ENCODE measurements around the gene THBS1.

THBS1 gene

DNA sequence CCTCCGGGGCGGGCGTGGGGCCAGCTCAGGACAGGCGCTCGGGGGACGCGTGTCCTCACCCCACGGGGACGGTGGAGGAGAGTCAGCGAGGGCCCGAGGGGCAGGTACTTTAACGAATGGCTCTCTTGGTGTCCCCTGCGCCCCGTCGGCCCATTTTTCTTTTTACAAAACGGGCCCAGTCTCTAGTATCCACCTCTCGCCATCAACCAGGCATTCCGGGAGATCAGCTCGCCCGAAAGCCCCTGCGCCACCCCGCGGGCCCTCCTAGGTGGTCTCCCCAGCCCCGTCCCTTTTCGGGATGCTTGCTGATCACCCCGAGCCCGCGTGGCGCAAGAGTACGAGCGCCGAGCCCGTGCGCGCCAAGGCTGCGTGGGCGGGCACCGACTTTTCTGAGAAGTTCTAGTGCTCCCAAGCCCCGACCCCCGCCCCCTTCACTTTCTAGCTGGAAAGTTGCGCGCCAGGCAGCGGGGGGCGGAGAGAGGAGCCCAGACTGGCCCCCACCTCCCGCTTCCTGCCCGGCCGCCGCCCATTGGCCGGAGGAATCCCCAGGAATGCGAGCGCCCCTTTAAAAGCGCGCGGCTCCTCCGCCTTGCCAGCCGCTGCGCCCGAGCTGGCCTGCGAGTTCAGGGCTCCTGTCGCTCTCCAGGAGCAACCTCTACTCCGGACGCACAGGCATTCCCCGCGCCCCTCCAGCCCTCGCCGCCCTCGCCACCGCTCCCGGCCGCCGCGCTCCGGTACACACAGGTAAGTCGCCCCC, at the start of gene THBS1:
THBS1 (plus strand) TSS at position 595 of the 757 bp plus-strand sequence. CDS start 779 bp downstream, outside the sequence.
- peak; percentile 62 for DNase-seq

DNA sequence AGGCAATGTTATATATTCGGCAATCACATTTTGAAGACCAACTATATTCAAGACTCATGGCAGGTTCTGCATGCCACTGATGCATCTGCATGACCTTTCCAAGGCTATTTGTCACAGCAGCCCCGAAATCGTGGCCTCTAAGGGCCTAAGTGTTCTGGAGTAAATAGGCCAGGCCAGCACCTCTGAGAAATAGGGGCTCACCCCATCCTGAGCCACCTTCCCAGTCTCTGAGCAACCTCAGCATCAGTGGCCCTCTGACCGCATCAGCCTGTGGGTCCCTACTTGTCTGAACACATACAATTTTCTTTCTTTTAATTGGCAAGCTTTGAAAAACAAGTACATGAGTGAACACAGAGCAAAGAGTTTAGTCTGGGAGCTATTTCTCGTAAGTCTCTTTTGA, 45.9 kb upstream of the THBS1 start:
- DNase-seq: no peak

- DNase-seq: no peak
Observed at GRCh38 chr15:39535466-39535865, 45.4 kb upstream of the THBS1 start.

DNA sequence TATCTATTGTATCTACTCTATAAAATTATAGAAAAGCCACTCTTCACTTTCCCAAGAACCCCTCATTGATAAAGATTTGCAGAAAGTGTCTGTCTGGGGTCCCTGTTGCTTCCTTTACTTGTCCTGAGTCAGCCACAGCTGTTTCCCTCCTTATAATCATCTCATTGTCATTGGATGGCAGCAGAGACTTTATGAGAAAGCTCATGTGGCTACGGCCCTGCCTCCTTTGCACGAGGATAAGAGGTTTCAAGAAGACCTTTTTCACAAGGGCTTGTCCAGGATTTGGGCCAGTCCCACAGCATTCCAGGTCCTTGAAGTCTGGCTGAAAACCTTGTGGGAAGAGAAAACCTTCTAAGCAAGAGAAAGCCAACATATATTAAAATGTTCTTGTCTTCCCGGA, 41.9 kb upstream of the THBS1 start:
- DNase-seq: no peak

GRCh38 chr15:39539466-39539865, 41.4 kb upstream of the THBS1 start:
- DNase-seq: no peak

GRCh38 chr15:39539973-39540558, 40.8 kb upstream of the THBS1 start:
- no peak for DNase-seq

DNA sequence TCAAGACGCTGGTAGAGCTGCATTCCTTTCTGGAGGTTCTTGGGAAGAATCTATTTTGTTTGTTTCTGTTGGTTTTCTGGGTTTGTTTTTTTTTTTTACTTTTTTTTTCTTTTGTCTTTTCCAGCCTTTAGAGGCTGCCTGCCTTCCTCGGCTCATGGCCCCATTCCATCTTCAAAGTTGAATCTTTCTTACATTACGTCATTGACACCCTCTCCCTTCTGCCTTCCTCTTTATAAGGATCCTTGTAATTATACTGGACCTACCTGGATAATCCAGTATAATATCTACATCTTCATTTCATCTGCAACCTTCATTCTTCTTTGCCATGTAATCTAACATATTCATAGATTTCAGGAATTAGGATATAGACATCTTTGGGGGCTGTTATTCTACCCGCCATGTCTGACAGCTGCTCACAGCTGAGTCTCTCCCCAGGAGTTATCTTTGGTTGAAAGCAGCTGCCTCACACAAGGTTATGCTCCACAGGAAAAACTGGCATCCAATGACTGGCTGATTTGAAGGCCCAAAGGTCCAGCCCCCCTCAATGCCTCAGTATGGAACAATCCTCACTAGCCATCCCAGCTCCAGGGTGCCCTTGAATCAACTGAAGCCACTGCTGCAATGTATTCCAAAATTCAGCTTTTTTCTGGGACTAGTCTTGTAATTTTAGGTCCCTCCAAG, 38.4 kb upstream of the THBS1 start:
- DNase-seq: no peak

DNA sequence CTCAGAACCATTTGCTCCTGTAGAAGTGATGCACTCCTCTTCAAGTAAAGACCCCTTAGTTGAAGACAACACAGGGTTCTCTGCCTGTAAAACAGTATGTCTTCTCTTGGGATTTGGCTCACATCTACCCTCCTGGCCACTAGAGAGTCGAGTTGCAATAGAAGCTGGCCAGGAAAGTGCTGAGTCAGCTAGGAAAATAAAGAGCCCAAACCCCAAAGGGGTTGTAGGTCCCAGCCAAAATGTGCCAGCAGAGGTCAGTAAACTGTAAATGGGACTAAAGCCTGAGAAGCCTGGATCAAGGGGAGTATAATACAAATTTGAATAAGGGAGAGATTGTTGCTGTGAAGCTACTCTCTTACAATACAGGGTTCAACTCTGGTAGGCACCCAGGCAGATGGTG, 37.2 kb upstream of the THBS1 start:
- DNase-seq: no peak

GRCh38 chr15:39546842-39547241, 34.0 kb upstream of the THBS1 start:
- no peak for DNase-seq

GRCh38 chr15:39548561-39548960, 32.3 kb upstream of the THBS1 start:
- DNase-seq: no peak

- DNase-seq: no peak
Observed at GRCh38 chr15:39549912-39550311, 31.0 kb upstream of the THBS1 start.

DNA sequence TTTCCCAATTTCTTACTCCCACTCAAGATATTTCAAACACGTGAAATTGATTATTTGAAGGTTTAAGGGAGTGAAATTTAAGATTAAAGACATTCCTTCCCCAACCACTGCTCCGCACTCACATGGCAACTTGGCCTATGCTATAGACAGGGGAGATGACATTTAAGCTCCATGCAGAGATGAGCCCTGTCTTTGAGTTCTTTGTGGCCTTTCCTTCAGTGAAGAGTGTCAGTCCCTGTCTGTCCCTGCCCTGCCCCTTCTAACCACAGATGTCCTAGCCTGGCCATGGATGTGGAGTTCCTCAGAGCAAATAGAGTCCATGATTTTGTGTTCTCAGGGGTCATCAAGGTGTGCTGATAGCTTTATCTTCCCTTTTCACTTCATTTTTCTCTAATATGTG, 29.4 kb upstream of the THBS1 start:
- DNase-seq: no peak

DNA sequence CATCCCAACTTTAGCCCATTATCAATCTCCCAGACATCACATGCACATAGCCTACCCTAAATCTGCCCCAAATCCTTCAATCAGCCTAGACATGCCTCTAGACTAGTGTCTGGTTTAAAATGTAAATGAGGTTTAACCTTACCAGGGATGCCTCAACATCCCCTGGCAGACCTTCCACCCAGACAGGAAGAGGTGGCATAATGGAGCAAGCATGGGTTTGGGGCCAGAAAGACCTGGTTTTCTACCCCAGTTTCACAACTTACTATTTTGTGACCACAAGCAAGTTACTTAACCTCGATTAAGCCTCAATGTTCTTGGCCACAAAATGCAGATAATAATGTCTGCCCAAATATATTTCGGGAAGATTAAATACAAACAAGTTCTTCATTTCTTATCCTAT, 28.3 kb upstream of the THBS1 start:
- DNase-seq: no peak

DNA sequence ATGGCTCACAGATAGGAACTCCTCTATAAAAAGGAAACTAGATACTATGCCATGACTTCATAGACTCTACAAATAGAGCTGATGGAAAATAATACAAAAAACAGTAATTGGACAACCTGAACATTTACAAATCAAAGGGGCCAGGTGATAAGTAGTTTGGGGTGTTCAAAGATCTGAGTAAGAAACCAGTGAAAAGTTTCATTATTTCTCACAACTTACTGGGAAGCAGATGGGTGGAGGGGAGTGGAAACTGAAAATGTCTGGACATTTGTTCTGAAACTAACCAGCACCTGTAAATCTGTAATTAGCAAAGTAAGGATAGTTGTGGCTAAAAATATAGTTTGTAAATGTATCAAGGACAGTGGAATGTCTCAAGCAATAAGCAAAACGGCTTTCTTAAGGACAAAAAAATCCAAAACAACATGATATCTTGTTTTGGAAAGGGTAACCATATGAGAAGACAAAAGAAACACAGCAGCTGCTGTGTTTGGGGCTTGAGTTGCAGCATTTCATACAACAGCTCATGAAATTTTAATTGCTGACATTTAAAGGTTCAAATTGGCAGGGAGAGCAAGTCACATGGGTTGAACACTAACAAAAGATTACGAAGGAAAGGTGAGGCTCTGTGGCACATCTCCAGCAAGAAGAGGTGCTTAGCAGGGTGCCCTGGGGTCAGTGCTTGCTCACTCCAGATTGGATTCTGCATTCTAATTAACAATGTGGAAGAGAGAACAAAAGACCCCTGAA, 26.8 kb upstream of the THBS1 start:
- no peak for DNase-seq

- no peak for DNase-seq
Observed at GRCh38 chr15:39554746-39555387, 26.0 kb upstream of the THBS1 start.

DNA sequence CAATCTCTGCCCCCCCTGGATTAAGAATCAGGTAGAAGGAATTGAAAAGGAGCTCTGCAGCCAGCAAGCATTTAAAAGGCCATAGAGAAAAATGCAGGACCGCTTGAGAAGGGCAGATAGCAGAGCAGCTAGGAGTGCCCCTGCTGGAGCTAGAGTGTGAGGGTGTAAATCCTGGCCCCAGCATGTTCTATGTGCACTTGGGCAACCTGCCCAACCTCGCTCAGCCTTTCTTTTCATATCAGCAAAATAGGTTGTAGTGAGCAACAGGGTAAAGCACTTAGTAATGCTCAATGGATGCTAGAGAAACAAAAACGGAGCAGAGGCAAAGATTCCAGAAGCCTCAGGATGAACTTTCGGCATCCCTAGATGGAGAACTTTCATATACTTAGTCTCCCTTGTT, 25.0 kb upstream of the THBS1 start:
- DNase-seq: no peak

DNA sequence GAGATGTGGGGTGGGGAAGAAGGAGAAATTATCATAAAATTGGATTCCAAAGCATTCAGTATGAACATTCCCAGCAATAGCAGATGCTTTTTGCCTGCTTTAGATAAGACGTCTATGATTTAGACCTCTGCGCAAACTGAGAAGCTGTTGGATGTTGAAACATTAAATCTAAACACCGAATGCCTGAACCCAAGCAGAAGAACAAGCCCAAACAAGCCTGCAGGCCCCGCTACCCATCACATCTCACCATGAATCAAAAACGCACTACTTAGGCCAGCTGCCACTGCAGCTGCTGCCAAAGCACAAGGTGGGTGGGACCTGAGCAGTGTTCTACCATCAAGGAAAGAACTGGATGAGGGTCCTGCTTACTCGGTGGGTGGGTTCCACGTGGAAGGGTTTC, 24.4 kb upstream of the THBS1 start:
- DNase-seq: no peak

- no peak for DNase-seq
Observed at GRCh38 chr15:39558421-39558820, 22.5 kb upstream of the THBS1 start.

DNA sequence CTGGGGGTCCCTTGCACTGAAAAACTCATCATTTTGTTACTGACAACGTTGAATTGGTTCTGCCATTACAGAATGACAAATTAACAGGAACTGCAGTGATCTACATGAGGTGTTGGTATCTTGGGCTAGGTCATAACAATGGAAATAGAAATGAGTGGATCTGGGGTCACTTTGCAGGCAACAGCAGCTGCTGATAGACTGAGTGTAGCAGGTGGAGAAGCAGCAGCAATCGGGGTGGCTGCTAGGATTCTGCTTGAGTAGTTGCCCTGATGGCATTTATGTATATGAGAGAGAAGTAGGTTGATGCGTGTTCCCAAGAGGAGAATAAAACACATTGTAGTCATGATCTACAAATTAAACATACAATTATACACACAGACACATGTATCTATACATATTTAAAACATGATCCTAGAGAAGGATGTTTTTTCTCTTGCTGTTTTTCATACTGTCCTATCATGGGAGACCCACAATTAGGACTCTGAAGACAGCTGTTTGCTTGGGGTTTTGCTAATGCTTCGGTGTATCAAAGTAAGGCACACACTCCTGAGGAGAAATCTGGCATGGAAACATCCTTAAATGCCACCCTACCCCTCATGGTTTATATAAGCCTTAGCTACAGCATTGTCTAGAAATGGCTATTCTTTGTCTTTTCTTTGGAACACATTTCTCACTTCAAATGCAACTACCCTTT, 15.8 kb upstream of the THBS1 start:
- no peak for DNase-seq

DNA sequence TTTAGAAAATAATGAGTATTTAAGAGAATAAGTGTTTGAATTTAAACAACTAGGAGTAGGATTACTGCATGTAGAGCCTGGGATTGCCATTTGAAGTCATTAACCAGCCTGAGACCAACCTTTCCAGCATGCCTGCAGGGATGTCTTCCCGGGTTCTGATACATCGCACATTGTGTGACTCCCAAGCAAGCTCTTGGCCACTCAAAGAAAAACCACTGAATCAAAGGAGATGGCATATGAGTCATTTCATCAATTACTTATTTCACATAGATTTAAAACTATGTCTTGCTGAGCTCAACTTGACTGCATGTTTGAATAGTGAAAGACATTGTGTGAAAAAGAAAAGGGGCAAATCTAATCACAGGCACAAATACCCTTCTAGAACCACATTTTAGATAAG, 15.0 kb upstream of the THBS1 start:
- DNase-seq: no peak

DNA sequence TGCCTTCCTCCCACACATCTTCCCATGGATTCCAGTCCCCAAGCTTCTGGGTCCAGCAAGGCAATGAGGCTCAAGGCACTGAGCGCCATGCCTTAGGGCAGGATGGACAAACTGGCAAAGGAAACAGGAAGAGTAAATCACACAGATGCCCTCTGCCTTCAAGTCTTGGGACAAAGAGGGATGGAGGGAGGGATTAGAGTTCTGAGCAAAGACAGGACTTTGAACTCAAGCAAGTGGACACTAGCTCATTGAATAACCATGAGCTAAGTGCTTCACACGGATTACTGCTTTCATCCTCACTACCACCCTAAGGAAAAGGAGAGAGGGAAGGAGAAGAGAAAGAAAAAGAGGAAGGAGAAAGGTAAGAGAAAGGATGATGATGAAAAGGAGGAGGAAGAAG, 7.6 kb upstream of the THBS1 start:
- no peak for DNase-seq

DNA sequence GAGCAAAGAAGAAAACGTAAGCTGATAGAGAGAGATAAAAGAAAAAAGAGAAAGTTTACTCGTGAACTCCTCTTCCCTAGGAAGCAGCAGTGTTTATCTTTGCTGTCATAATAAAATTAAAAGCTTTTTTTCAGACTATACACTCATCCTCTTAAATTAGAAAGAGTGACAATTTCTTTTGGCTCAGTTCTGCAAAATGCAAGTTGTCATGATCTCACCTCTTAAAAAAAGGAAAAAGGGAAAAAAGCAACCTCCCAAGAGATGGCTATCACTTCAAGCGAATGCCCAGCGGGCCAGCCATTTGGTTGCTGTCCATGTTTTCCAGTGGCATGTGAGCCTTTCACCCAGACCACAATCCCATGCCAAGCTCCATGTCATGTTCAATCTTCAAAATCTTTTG, 7.0 kb upstream of the THBS1 start:
- DNase-seq: no peak

Data from activated naive CD4-positive, alpha-beta T cell treated with Interleukin-2 at 50 U/mL for 16 hours (primary cell).